ENCODE results near the gene SCART1.

Gene SCART1

GRCh38 chr10:133465191-133465949 is 11.6 kb downstream of the SCART1 start:
- no peak for TF ChIP-seq TEAD4 (IDR thresholded peaks at IDR 0.05)
- TF ChIP-seq ZBTB7A (IDR thresholded peaks at IDR 0.05; ENCODE audit: low read depth) = no peak
- TF ChIP-seq NFIC (IDR thresholded peaks at IDR 0.05) = no peak
- no peak for TF ChIP-seq TAF1 (IDR thresholded peaks at IDR 0.05; ENCODE audit: low read depth)
- no peak for TF ChIP-seq CREB1 (IDR thresholded peaks at IDR 0.05; ENCODE audit: low read depth)
- no peak for TF ChIP-seq YY1 (IDR thresholded peaks at IDR 0.05; ENCODE audit: low read depth)
- TF ChIP-seq FOXM1 (IDR thresholded peaks at IDR 0.05; ENCODE audit: borderline replicate concordance, low read depth) = no peak
- no peak for TF ChIP-seq USF1 (IDR thresholded peaks at IDR 0.05)
- no peak for TF ChIP-seq EP300 (IDR thresholded peaks at IDR 0.05; ENCODE audit: borderline replicate concordance)
- no peak for TF ChIP-seq RAD21 (IDR thresholded peaks at IDR 0.05; ENCODE audit: low read depth)
- no peak for TF ChIP-seq CEBPB (IDR thresholded peaks at IDR 0.05)
- no peak for TF ChIP-seq REST (IDR thresholded peaks at IDR 0.05; ENCODE audit: low read depth)
- no peak for TF ChIP-seq TCF12 (IDR thresholded peaks at IDR 0.05; ENCODE audit: low read depth)
- TF ChIP-seq EGR1 (IDR thresholded peaks at IDR 0.05) = no peak
- TF ChIP-seq MAX (IDR thresholded peaks at IDR 0.05) = no peak

GRCh38 chr10:133465950-133466474 is 12.3 kb downstream of the SCART1 start:
- no peak for TF ChIP-seq USF1 (IDR thresholded peaks at IDR 0.05)
- TF ChIP-seq ZBTB7A (IDR thresholded peaks at IDR 0.05; ENCODE audit: low read depth) = no peak
- no peak for TF ChIP-seq NFIC (IDR thresholded peaks at IDR 0.05)
- no peak for TF ChIP-seq MAX (IDR thresholded peaks at IDR 0.05)
- no peak for TF ChIP-seq YY1 (IDR thresholded peaks at IDR 0.05; ENCODE audit: low read depth)
- no peak for TF ChIP-seq CREB1 (IDR thresholded peaks at IDR 0.05; ENCODE audit: low read depth)
- no peak for TF ChIP-seq EP300 (IDR thresholded peaks at IDR 0.05; ENCODE audit: borderline replicate concordance)
- no peak for TF ChIP-seq FOXM1 (IDR thresholded peaks at IDR 0.05; ENCODE audit: borderline replicate concordance, low read depth)
- TF ChIP-seq TAF1 (IDR thresholded peaks at IDR 0.05; ENCODE audit: low read depth) = no peak
- TF ChIP-seq RAD21 (IDR thresholded peaks at IDR 0.05; ENCODE audit: low read depth) = no peak
- no peak for TF ChIP-seq EGR1 (IDR thresholded peaks at IDR 0.05)
- TF ChIP-seq REST (IDR thresholded peaks at IDR 0.05; ENCODE audit: low read depth) = no peak
- no peak for TF ChIP-seq TEAD4 (IDR thresholded peaks at IDR 0.05)

GRCh38 chr10:133466683-133467275 is 13.0 kb downstream of the SCART1 start:
- TF ChIP-seq TCF12 (IDR thresholded peaks at IDR 0.05; ENCODE audit: low read depth) = no peak
- TF ChIP-seq YY1 (IDR thresholded peaks at IDR 0.05; ENCODE audit: low read depth) = no peak
- TF ChIP-seq NFIC (IDR thresholded peaks at IDR 0.05) = no peak
- no peak for TF ChIP-seq MAX (IDR thresholded peaks at IDR 0.05)
- no peak for TF ChIP-seq CEBPB (IDR thresholded peaks at IDR 0.05)
- TF ChIP-seq EGR1 (IDR thresholded peaks at IDR 0.05) = no peak
- TF ChIP-seq TAF1 (IDR thresholded peaks at IDR 0.05; ENCODE audit: low read depth) = no peak
- no peak for TF ChIP-seq CREB1 (IDR thresholded peaks at IDR 0.05; ENCODE audit: low read depth)
- TF ChIP-seq EP300 (IDR thresholded peaks at IDR 0.05; ENCODE audit: borderline replicate concordance) = no peak

GRCh38 chr10:133467286-133467911 is 13.7 kb downstream of the SCART1 start:
- TF ChIP-seq MAX (IDR thresholded peaks at IDR 0.05) (no peak), REST (IDR thresholded peaks at IDR 0.05; ENCODE audit: low read depth) (no peak), NFIC (IDR thresholded peaks at IDR 0.05) (no peak), ZBTB7A (IDR thresholded peaks at IDR 0.05; ENCODE audit: low read depth) (no peak), EP300 (IDR thresholded peaks at IDR 0.05; ENCODE audit: borderline replicate concordance) (no peak), YY1 (IDR thresholded peaks at IDR 0.05; ENCODE audit: low read depth) (no peak), FOXM1 (IDR thresholded peaks at IDR 0.05; ENCODE audit: borderline replicate concordance, low read depth) (no peak), EGR1 (IDR thresholded peaks at IDR 0.05) (no peak), TAF1 (IDR thresholded peaks at IDR 0.05; ENCODE audit: low read depth) (no peak)
